Activated CD4-positive, CD25-positive, alpha-beta regulatory T cell (primary cell): Measurements from ENCODE around the gene ZNF646.
A peak's percentile ranks its signal among the peaks of the same experiment; 100 is the strongest.

Experiments
- DNase-seq, 4 experiments: peaks; one replicate each; lab custom pipeline; 2025; lab: John Stamatoyannopoulos, UW

ZNF646 gene, protein sequence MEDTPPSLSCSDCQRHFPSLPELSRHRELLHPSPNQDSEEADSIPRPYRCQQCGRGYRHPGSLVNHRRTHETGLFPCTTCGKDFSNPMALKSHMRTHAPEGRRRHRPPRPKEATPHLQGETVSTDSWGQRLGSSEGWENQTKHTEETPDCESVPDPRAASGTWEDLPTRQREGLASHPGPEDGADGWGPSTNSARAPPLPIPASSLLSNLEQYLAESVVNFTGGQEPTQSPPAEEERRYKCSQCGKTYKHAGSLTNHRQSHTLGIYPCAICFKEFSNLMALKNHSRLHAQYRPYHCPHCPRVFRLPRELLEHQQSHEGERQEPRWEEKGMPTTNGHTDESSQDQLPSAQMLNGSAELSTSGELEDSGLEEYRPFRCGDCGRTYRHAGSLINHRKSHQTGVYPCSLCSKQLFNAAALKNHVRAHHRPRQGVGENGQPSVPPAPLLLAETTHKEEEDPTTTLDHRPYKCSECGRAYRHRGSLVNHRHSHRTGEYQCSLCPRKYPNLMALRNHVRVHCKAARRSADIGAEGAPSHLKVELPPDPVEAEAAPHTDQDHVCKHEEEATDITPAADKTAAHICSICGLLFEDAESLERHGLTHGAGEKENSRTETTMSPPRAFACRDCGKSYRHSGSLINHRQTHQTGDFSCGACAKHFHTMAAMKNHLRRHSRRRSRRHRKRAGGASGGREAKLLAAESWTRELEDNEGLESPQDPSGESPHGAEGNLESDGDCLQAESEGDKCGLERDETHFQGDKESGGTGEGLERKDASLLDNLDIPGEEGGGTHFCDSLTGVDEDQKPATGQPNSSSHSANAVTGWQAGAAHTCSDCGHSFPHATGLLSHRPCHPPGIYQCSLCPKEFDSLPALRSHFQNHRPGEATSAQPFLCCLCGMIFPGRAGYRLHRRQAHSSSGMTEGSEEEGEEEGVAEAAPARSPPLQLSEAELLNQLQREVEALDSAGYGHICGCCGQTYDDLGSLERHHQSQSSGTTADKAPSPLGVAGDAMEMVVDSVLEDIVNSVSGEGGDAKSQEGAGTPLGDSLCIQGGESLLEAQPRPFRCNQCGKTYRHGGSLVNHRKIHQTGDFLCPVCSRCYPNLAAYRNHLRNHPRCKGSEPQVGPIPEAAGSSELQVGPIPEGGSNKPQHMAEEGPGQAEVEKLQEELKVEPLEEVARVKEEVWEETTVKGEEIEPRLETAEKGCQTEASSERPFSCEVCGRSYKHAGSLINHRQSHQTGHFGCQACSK (N-terminal part only)

DNA sequence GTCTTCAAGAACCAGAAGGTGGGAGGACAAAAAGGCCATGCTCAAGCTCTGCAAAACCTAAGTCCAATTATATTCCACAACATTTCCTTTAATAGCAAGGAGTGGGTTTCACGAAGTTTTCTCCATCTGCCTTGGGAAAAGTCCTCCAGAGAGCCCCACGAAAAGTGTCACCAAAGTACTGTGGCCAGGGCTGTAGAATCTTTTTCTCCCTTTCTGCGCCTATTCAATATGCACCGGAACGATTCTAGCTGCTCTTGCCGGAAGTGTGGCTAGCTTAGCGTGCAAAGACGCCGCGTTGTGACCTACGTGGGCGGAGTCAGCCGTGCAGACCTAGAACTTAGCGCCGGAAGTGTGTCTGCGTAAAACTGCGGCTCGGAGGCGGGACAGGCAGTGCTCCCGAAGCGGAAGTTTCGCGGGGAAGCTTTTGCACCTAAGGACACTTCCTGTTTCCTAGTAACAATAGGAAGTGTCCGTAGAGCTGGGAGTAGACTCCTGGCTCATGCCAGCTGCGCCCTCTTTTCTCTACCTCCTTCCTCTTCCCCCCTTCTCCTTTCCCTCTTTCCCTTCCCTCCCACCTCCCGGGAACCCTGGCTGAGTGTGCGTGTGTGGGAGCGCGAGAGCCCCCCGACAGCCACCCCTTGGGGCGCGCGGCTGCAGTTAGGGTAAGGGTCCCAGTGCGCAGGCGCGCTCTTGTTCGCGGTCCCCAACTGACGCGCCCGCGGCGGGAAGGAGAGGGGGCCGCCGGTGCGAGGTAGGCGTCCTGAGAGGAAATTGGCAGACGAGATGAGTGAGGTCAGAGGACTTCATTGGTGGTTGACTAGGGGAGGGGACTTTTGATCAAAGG is at the start of gene ZNF646, which contains the start of gene ZNF668:
Gene ZNF646 (plus strand): TSS at position 453 of the 844 bp plus-strand sequence. CDS start 1,903 bp downstream, outside the sequence.
Gene ZNF668 (minus strand): TSS at position 271 of the 844 bp plus-strand sequence. CDS start 9,781 bp downstream, outside the sequence.
- DNase-seq: peak; percentile 92 to 95 (median 94)

DNA sequence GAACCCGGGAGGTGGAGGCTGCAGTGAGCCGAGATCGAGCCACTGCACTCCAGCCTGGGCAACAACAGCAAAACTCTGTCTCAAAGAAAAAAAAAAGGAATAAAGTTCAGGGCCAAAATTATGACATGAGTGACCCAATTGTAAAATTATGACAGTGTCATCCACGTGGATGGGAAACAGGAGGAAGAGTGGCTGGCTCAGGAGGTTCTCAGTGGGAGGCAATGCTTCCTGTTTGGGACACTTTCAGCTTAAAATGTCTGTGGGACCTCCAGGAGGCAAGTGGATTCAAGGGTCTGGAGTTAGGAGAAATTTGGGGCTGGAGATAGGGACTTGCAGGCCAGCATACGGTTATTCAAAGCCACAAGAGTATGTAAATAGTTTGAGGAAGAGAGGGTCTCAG is 48.9 kb upstream of the ZNF646 start:
- no peak for DNase-seq

DNA sequence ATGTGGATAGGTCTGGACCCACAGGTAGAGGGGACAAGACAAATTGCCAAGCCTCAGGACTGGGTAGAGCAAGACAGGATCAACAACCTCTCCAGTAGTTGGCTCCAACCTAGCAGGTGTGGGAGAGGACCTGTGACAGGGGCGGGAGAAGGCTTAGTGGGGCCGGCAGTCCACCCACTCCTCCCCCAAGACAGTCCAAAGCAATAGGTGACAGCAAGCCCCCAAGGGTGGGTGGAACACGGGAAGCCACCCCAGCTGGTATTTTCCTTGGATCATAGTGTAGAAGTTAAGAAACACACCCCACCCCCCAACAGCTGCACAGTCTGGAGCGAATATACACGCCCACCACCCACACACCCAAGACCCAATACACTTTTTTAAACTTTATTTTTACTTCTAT is 45.0 kb upstream of the ZNF646 start:
- no peak for DNase-seq

DNA sequence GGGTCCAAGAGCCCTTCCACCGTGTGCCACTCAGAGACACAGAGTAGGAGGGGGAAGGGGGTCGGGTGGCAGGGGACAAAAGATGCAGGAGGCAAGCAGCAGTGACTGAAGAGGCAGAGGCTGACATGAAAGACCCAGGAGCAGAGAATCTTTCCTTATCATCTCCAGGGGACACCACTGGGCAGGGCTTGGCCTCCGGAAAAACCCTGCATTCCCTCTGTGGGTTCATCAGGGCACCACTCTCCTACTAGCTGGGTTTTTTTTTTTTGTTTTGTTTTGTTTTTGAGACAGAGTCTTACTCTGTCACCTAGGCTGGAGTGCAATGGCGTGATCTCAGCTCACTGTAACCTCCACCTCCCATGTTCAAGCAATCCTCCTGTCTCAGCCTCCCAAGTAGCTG is 42.9 kb upstream of the ZNF646 start:
- no peak for DNase-seq

DNA sequence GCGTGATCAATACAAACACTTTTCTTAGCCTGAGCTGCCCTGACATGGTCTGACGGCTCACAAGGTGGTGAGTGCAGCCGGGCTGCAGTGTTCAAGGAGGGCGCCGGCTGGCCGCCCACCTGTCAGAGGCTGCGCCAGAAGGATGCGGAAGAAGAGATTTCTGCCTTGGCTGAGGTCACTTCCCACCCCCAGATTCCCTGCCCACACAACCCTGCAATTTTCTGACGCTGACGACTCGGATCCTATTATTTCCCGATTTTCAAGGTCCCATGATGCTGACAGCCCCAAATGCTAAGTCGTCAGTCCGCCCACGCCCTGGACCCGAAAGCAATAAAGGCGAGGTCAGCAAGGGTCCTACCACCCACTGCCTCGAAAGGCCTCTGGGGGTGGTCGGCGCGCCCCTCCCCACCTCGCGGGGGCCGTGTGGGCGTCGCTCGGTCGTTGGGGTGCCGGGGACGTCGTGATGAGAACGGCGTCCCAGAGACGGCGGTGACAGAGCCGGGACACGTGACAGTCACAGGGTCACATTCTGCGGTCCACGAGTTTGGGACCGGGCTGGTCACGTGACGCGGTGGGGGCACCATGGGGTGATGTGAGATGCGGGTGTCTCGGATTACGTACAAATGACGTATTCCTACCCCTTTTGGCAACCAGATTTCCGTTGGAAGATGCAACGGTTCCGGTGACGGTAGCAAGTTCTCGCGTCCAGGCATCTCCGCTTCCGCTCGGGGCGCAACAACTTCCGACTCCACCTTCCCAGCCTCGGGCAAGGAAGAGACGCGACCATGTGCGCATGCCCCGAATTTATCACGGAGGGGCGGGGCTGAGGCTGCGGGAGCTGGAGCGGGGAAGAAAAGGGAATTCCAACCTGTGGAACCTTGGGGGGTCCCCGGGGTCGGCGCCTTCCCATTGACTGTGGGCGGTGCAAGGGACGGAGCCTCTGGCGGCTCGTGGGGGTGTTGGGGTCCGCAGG is 41.2 kb upstream of the ZNF646 start, which contains the start of gene STX4:
Gene STX4 (plus strand): TSS at position 823 of the 973 bp plus-strand sequence. CDS start 248 bp downstream, outside the sequence.
- DNase-seq: peak; percentile 88 to 93 (median 93)

DNA sequence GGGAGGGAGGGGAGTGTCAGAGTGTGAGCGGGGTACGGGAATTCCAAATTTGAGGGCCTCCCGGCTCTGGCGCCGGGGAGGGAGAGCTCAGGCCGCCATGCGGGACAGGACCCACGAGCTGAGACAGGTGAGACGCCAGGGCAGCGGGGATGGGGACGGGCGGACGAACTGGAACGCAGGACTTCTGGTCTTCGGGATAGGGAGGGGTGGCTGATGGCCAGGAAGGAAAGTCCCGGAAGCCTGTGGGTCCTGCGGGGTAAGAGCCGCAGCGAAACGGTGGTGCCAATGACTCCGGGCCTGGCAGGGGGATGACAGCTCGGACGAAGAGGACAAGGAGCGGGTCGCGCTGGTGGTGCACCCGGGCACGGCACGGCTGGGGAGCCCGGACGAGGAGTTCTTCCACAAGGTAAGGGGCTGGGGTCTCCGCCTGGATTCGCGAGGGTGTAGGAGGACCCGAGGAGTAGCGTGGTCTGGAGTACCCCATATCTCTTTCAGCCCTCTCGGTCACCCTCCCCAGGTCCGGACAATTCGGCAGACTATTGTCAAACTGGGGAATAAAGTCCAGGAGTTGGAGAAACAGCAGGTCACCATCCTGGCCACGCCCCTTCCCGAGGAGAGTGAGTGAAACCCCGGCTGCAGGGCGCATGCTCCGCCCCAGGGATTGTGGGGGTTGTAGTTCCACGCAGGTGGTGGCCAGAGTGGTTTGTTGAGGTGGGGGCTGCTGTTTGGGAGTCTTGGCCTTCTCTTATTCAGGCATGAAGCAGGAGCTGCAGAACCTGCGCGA is 40.3 kb upstream of the ZNF646 start:
- DNase-seq: peak; percentile 66 to 76 (median 73)

DNA sequence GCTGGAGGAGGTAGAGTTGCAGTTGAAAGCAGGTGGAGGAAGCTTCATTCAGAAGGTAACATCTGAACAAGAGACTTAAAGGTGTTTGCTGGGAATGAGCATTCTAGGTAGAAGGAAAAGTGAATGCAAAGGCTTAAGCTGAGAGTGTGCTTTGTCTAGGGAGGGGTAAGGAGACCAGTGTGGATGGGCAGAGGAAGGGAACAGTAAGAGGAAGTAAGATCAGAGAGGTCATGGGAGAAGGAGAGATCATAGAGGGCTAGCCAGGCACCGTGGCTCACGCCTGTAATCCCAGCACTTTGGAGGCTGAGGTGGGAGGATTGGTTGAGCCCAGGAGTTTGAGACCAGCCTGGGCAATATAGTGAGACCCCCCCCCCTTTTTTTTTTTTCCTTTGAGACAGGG is 37.5 kb upstream of the ZNF646 start:
- DNase-seq: no peak

DNA sequence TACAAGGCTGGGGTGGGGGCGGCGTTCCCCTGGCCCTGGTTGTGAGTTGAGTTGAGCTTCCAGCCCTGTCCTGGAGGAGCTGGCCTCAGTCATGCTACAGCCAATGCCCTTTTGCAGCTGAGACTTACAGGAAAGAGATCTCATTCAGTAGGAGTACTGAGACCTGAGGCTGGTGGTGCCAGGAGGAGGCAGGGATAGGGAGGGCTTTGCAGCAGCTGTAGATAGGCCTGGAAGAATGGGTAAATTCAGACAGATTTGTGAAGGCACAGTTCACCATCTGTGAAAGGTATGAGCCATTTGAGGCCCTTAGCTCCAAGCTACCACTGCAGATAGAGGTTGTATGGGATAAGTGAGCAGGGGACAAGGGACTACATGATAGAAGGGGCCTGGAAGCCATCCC is 35.2 kb upstream of the ZNF646 start:
- DNase-seq: no peak

DNA sequence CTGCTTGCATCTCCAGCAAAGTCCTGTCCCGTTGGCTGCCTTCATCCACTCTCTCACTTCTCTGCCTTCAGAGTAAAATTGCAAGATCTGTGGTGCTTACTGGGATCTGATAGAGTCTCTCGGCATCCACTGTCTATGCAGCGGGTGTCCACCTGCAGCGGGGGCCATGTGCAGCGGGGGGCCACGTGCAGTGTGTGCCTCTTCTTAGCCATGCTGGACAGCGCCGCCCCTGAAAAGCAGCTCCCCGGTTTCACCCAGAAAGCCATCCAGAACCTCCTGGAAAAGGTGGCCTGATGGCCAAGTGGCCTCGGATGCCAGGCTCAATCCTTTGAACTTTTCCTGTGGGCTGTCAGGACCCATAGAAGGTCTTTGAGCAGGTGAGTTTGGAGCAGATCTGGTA is 31.4 kb upstream of the ZNF646 start:
- DNase-seq: no peak

DNA sequence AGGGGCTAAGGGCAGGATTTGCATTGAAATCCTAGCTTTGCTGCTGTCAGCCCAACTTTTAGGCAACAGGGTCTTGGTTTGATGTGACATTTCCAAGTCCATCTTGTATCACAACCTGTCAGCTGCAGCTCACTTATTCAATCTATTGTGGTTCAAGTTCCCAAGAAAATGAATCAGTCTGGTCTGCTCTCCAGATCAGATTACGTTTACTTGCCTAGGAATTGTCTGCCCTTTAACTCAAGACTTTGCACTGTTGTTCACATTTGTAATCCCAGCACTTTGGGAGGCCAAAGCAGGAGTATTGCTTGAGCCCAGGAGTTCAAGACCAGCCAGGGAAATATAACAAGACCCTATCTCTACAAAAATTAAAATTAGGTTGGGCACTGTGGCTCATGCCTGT is 30.9 kb upstream of the ZNF646 start:
- no peak for DNase-seq

DNA sequence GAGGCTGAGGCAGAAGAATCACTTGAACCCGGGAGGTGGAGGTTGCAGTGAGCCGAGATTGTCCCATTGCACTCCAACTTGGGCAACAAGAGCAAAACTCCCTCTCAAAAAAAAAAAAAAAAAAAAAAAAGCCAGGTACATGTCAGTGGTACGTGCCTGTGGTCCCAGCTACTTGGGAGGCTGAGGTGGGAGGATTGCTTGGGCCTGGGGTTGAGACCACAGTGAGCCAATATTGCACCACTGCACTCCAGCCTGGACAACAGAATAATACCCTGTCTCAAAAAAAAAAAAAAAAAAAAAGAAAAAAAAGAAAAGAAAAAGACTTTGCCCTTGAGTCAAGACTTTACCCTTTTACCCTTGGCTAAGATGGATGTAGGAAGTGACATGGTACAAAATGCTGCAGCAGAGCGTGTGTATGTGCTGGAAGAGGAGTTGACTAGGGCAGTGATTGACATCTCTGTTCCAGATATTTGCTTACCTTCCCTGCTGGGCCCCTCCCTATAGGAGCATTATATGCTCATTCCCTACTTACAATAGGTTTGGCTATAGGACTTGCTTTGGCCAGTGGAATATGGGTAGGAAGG is 30.2 kb upstream of the ZNF646 start:
- no peak for DNase-seq

DNA sequence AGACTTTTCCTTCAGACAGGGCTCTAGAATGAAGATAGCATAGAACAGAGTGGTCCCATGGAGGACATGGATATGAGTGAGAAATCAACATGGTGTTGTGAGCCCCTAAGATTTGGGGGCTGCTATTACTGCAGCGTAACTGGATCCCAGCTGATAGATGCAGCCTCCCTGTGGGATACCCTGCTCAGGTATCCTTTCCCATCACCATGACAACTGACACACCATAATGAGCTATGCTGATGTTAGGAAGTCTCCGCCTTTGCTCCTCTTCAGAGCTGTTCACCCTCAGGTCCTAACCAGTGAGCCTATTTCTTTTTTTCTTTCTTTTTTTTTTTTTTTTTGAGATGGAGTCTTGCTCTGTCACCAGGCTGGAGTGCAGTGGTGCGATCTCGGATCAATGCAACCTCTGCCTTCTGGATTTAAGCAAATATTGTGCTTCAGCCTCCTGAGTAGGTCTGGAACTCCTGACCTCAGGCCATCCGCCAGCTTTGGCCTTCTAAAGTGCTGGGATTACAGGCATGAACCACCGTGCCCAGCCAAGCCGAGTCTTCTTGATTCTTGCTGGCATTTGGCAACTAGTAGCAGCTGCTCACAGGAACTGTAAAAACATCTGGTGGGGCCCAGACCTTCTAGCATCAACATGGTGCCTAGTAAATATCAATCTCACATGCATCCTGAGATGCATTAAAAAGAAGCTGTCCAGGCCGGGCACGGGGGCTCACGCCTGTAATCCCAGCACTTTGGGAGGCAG is 23.8 kb upstream of the ZNF646 start:
- DNase-seq: no peak

DNA sequence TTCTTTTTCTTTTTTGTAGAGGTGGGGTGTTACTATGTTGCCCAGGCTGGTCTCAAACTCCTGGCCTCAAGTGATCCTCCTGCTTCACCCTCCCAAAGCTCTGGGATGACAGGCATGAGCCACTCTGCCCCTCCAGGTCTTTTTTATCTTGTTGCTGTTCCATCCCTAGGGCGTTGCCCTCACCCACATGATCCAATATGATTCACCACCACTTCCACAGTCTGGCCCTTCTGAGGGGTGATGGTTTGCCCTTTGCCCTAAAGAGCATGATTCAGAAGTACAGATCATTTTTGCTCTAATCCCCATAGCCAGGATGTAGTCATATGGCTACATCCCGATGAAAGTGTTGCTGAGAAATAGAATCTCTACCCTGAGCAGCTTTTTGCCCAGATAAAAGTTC is 22.1 kb upstream of the ZNF646 start:
- no peak for DNase-seq

DNA sequence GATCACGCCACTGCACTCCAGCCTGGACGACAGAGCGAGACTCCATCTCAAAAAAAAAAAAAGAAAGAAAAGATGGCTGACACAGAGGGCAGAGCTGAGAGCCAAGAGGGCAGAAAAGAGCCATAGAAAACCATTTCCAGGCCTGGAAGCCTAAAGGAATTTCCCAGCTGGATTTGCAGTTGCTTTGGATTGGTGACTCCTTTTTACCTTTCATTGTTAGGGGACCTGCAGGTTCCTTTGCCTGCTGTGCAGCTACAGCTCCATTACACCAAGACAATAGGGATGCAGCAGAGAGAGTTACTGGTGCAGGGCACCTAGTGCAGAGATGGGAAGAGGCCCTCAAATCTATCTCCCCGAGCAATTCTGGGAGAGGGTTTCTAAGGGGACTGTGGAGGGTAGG is 18.6 kb upstream of the ZNF646 start:
- no peak for DNase-seq

DNA sequence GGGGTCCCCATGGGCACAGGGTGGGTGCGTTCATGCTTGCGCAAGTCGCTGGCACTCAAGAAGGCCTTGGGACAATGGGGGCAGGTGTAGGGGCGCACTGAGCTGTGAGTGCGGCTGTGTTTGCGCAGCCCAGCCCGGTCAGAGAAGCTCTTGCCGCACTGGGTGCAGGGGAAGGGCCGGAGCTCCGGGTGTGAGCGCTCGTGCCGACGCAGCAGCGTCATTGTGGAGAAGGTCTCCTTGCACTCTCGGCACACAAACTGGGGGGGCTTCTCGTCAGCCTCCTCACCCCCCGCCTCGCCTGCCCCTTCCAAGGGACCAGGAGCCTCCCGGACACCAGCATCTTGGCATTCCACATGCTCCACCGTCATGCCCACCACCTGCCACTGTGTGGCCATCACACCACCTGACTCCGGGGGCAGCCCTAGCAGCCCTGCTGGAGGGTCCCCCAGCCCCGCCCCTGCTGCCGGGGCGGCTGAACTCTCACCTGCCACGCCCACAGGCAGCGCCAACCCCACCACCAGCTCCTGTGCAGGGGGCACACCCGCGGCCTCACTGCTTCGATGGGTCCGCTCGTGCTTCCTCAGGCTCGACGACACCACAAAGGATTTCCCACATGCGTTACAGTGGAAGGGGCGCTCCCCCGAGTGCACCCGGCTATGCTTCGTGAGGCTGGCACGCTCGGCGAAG is 13.0 kb upstream of the ZNF646 start:
- DNase-seq: no peak

DNA sequence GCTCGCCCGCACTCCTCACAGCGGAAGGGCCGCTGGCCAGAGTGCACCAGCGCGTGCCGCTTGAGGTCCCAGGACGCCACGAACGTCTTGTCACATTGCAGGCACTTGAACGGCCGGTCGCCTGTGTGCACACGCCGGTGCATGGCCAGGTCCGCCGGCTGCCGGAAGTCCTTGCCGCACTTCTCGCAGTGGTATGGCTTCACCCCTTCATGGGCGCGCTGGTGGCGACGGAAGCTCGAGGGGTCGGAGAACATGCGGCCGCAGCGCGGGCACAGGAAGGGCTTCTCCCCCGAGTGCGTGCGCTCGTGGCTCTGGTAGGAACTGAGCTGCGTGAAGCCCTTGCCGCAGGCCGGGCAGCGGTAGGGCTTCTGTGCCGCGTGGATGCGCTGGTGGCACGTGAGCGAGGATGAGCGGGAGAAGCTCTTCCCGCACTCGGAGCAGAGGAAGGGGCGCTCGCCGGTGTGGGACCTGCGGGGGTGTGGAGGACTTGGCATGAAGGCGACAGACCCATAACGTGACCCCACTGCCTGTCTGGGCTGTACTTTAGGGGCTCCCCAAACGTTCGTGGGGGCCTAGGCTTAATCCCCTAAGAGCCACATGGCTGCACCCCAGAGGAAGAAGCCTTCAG is 12.3 kb upstream of the ZNF646 start:
- no peak for DNase-seq

DNA sequence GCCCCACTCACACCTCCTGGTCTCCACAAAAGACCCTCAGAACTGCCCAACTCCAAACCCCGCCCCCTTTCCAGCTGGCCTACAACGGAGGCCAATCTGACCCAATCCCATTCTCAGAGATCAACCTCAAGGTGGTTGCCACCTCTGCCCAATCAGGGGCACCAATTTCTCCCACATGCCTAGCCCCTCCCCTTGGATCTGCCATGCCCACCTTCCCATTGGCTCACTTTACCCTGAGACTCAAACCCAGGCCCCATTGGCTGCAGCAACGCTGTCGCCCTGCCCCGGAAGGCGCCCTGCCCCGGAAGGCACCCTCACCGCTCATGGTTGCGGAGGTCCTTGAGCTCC is 10.8 kb upstream of the ZNF646 start:
- DNase-seq: no peak
